Astrocyte (in vitro differentiated cells and primary cell): Measurements from ENCODE around the gene SDK1. TPM values are rescaled to one million over a fixed set of nuclear protein-coding genes. Genes with fewer than 3 reads are reported as not detected.

ENCODE experiments used
- DNase-seq: peaks from one replicate; pipeline ENCODE4 v3.0.0-alpha.2; 2010; ENCODE audit warnings: low read depth
- FAIRE-seq: peaks from 2 replicates; lab custom pipeline; 2011; peaks lifted over from hg19 to GRCh38; lab: Jason Lieb, UNC
- H2AFZ ChIP-seq: 2 replicates; pipeline ENCODE4 v1.6.0; 2012; ENCODE audit warnings: low read depth, low read length, inconsistent platforms
- H3K27ac ChIP-seq: 2 replicates; pipeline ENCODE4 v1.5.1; 2011; ENCODE audit warnings: low read depth, low read length, inconsistent platforms
- H3K27me3 ChIP-seq: 2 replicates; pipeline ENCODE4 v1.6.0; 2011; ENCODE audit warnings: low read length, inconsistent platforms; ENCODE audit not compliant: insufficient read depth
- H3K36me3 ChIP-seq: 2 replicates; pipeline ENCODE4 v1.5.1; 2011; ENCODE audit warnings: low read length, inconsistent platforms; ENCODE audit not compliant: insufficient read depth
- H3K4me1 ChIP-seq: 2 replicates; pipeline ENCODE4 v1.5.1; 2011; ENCODE audit warnings: low read length, inconsistent platforms; ENCODE audit not compliant: insufficient read depth
- H3K4me2 ChIP-seq: 2 replicates; pipeline ENCODE4 v1.6.0; 2012; ENCODE audit warnings: low read length, inconsistent platforms
- H3K4me3 ChIP-seq: 2 replicates; pipeline ENCODE4 v1.5.1; 2011; ENCODE audit warnings: low read depth, mild to moderate bottlenecking, low read length, inconsistent platforms; ENCODE audit not compliant: insufficient read depth
- H3K79me2 ChIP-seq: 2 replicates; pipeline ENCODE4 v1.6.0; 2012; ENCODE audit warnings: mild to moderate bottlenecking, low read length, inconsistent platforms; ENCODE audit not compliant: insufficient read depth
- H3K9ac ChIP-seq: 2 replicates; pipeline ENCODE4 v1.6.0; 2012; ENCODE audit warnings: mild to moderate bottlenecking, low read length, inconsistent platforms
- H3K9me3 ChIP-seq: 2 replicates; pipeline ENCODE4 v1.5.1; 2012; ENCODE audit warnings: low read depth, mild to moderate bottlenecking, low read length, inconsistent platforms; ENCODE audit not compliant: insufficient read depth
- H4K20me1 ChIP-seq: 2 replicates; pipeline ENCODE4 v1.6.0; 2012; ENCODE audit warnings: low read length, inconsistent platforms; ENCODE audit not compliant: insufficient read depth
- H3K27ac Mint-ChIP-seq: one replicate; pipeline ENCODE4 v1.8.0; 2021; ENCODE audit warnings: mild to moderate bottlenecking, mixed read lengths; ENCODE audit not compliant: unreplicated experiment
- H3K27me3 Mint-ChIP-seq: one replicate; pipeline ENCODE4 v1.8.0; 2021; ENCODE audit warnings: low read depth, mixed read lengths; ENCODE audit not compliant: unreplicated experiment
- H3K36me3 Mint-ChIP-seq: one replicate; pipeline ENCODE4 v1.8.0; 2021; ENCODE audit warnings: low read depth, mixed read lengths; ENCODE audit not compliant: unreplicated experiment
- H3K4me1 Mint-ChIP-seq: one replicate; pipeline ENCODE4 v1.8.0; 2021; ENCODE audit warnings: low read depth, mixed read lengths; ENCODE audit not compliant: unreplicated experiment
- H3K4me3 Mint-ChIP-seq: one replicate; pipeline ENCODE4 v1.8.0; 2021; ENCODE audit warnings: mild to moderate bottlenecking, moderate library complexity, mixed read lengths; ENCODE audit not compliant: unreplicated experiment
- H3K9me3 Mint-ChIP-seq: one replicate; pipeline ENCODE4 v1.8.0; 2021; ENCODE audit warnings: mild to moderate bottlenecking, mixed read lengths; ENCODE audit not compliant: unreplicated experiment
- CTCF ChIP-seq: IDR thresholded peaks from 2 replicates; pipeline ENCODE4 v1.5.1; 2011; ENCODE audit warnings: low read depth, mild to moderate bottlenecking, inconsistent platforms, low read length, moderate library complexity; ENCODE audit not compliant: insufficient read depth
- EZH2 ChIP-seq: IDR thresholded peaks from 2 replicates; pipeline ENCODE4 v1.6.1; 2012; ENCODE audit warnings: mild to moderate bottlenecking, low read length, inconsistent platforms; ENCODE audit not compliant: insufficient read depth
- total RNA-seq: library from RNA; stranded (reverse); gene quantifications from 2 replicates; pipeline ENCODE4 v1.2.1, GENCODE V29; 2021

The SDK1 gene
- total RNA-seq, 1 donor from 2014 or later, result 4.2 TPM

DNA sequence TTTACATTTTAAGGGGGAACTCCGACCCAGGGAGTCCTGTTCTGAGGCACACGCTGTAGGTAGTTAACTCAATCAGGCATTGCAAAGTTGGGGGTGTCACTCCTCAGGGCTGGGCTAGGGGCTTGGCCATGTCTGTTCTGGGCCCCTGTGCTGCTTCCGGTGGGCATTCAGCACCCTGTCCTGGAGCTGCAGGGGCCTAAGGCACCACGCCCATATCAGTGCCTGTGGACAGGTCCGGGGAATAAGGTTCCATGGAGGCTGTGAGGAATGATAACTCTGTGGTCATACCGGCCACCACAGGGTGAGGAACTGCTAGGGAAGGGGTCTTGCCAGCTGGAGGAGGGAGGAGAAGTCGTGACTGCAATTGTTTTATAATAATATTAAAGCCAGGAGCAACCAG, 842.0 kb downstream of the SDK1 start:
- H3K27ac ChIP-seq, result no peak overlapping the region
- H3K4me1 ChIP-seq, result no peaks in the 10 kb centered on the region
- H3K4me3 ChIP-seq, result no peak overlapping the region
- H3K9ac ChIP-seq, result no peak overlapping the region
- H3K9me3 Mint-ChIP-seq, result peaks cover 2% of the 10 kb centered on the region
- H2AFZ ChIP-seq, result no peak overlapping the region
- no peaks in the 10 kb centered on the region for H3K4me1 Mint-ChIP-seq
- DNase-seq (no peak), FAIRE-seq (no peak)
- H3K4me3 Mint-ChIP-seq, result no peak overlapping the region
- no peaks in the 10 kb centered on the region for H3K9me3 ChIP-seq
- H3K4me2 ChIP-seq, result no peak overlapping the region
- no peaks in the 10 kb centered on the region for H4K20me1 ChIP-seq
- no peak overlapping the region for H3K27ac Mint-ChIP-seq
- no peaks in the 10 kb centered on the region for H3K27me3 ChIP-seq
- no peaks in the 10 kb centered on the region for H3K79me2 ChIP-seq
- H3K36me3 Mint-ChIP-seq, result no peaks in the 10 kb centered on the region
- TF ChIP-seq CTCF (no peak), EZH2 (no peak)
- H3K27me3 Mint-ChIP-seq, result peaks cover 73% of the 10 kb centered on the region
- no peaks in the 10 kb centered on the region for H3K36me3 ChIP-seq

GRCh38 chr7:4143511-4144171, 842.6 kb downstream of the SDK1 start:
- no peaks in the 10 kb centered on the region for H3K27me3 ChIP-seq
- no peak overlapping the region for H3K27ac Mint-ChIP-seq
- peaks cover 2% of the 10 kb centered on the region for H3K9me3 Mint-ChIP-seq

More at GRCh38 chr7:4143511-4144171, 842.6 kb downstream of the SDK1 start:
- Histone ChIP-seq H3K4me1 (no peaks in the 10 kb centered on the region), H3K79me2 (no peaks in the 10 kb centered on the region), H3K4me3 (no peak overlapping the region), H3K27ac (no peak overlapping the region), H3K4me2 (no peak overlapping the region), H3K9ac (no peak overlapping the region), H3K9me3 (no peaks in the 10 kb centered on the region), H3K36me3 (no peaks in the 10 kb centered on the region), H4K20me1 (no peaks in the 10 kb centered on the region), H2AFZ (no peak overlapping the region)
- no peaks in the 10 kb centered on the region for H3K4me1 Mint-ChIP-seq
- no peaks in the 10 kb centered on the region for H3K36me3 Mint-ChIP-seq
- FAIRE-seq (no peak), DNase-seq (no peak)
- TF ChIP-seq CTCF (no peak), EZH2 (no peak)
- H3K27me3 Mint-ChIP-seq, result peaks cover 72% of the 10 kb centered on the region
- H3K4me3 Mint-ChIP-seq, result no peak overlapping the region
